ENCODE data around the gene WFDC2.
A peak's percentile ranks its signal among the peaks of the same experiment; 100 is the strongest.

Gene WFDC2

DNA sequence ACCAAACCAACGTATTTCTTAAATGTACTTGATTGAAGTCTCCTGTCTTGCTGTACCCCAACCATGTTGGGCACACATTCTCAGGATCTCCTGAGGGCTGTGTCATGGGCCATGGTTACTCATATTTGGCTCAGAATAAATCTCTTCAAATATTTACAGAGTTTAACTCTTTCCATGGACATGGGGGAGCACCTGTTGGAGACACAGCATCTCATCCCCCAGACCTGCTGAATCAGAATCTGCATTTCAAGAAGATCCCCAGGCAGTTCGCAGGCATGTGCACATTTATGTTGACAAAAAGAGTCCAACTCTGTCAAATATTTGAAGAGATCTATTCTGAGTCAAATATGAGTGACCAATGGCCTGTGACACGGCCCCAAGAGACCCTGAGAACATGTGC lies 29.1 kb upstream of the WFDC2 start:
- DNase-seq (ENCODE audit: low spot score) = no peak
- in situ Hi-C loops (cut with MboI; ENCODE audit: low sequenced_read_pairs, unreplicated experiment) = loop anchor here (10.0 kb wide), 1 partner anchor 66 kb away; the partner anchor contains the start of gene TP53TG5
- TF ChIP-seq, protein P1, sequence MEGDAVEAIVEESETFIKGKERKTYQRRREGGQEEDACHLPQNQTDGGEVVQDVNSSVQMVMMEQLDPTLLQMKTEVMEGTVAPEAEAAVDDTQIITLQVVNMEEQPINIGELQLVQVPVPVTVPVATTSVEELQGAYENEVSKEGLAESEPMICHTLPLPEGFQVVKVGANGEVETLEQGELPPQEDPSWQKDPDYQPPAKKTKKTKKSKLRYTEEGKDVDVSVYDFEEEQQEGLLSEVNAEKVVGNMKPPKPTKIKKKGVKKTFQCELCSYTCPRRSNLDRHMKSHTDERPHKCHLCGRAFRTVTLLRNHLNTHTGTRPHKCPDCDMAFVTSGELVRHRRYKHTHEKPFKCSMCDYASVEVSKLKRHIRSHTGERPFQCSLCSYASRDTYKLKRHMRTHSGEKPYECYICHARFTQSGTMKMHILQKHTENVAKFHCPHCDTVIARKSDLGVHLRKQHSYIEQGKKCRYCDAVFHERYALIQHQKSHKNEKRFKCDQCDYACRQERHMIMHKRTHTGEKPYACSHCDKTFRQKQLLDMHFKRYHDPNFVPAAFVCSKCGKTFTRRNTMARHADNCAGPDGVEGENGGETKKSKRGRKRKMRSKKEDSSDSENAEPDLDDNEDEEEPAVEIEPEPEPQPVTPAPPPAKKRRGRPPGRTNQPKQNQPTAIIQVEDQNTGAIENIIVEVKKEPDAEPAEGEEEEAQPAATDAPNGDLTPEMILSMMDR (IDR thresholded peaks at IDR 0.05; ENCODE audit: borderline replicate concordance, control extremely low read depth, extremely low read depth, insufficient read depth, missing control alignments) = no peak

- TF ChIP-seq, protein P1 (IDR thresholded peaks at IDR 0.05; ENCODE audit: borderline replicate concordance, control extremely low read depth, extremely low read depth, insufficient read depth, missing control alignments) = no peak
- no peak for DNase-seq (ENCODE audit: low spot score)
- in situ Hi-C loops (cut with MboI; ENCODE audit: low sequenced_read_pairs, unreplicated experiment) = loop anchor here (10.0 kb wide), 1 partner anchor 66 kb away; the partner anchor contains the start of gene TP53TG5
Observed at GRCh38 chr20:45440891-45441685, 28.5 kb upstream of the WFDC2 start.

- DNase-seq (ENCODE audit: low spot score) = no peak
- TF ChIP-seq, protein P1 (IDR thresholded peaks at IDR 0.05; ENCODE audit: borderline replicate concordance, control extremely low read depth, extremely low read depth, insufficient read depth, missing control alignments) = no peak
- in situ Hi-C loops (cut with MboI; ENCODE audit: low sequenced_read_pairs, unreplicated experiment) = loop anchor here (10.0 kb wide), 1 partner anchor 67 kb away; the partner anchor contains the start of gene TP53TG5
Observed at GRCh38 chr20:45441746-45442145, 27.8 kb upstream of the WFDC2 start.

- no peak for DNase-seq (ENCODE audit: low spot score)
- TF ChIP-seq, protein P1 (IDR thresholded peaks at IDR 0.05; ENCODE audit: borderline replicate concordance, control extremely low read depth, extremely low read depth, insufficient read depth, missing control alignments) = no peak
- in situ Hi-C loops (cut with MboI; ENCODE audit: low sequenced_read_pairs, unreplicated experiment) = loop anchor here (10.0 kb wide), 1 partner anchor 69 kb away; the partner anchor contains the start of gene TP53TG5
Observed at GRCh38 chr20:45444050-45444449, 25.5 kb upstream of the WFDC2 start.

DNA sequence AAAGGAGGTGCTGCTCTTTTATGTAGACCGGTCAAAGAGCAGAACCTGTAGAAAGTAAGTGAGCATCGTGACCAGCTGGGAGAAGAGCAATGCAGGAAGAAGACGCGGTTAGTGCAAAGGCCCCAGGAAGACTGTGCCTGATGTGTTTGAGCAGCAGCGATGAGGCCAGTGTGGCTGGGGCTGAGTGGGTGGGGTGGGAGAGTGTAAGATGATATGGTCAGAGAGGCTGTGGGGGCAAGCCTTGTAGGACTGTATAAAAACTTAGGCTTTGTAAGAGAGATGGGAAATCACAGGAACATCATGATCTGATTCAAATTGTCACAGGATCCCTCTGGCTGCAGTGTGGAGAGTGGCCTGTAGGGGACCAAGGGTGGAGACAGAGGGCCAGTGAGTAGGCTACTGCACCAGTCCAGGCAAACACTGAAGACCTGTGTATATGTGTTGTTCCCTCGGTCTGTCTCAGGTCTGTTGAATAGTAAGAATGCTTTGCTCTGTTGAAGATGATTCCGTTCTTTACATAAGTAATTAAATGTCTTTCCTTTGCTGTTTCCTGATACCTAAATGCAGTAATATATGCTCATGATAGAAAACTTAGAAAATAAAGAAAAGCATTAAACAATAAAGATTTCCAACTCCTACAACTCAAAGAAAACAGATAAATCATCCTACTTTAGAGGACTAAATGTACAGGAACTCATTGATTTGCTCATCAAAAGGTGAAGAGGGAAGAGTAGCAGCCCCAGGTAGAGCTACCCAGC lies 23.6 kb upstream of the WFDC2 start:
- TF ChIP-seq, protein P1 (IDR thresholded peaks at IDR 0.05; ENCODE audit: borderline replicate concordance, control extremely low read depth, extremely low read depth, insufficient read depth, missing control alignments) = peak; percentile 65
- in situ Hi-C loops (cut with MboI; ENCODE audit: low sequenced_read_pairs, unreplicated experiment) = loop anchor here (10.0 kb wide), 1 partner anchor 71 kb away; the partner anchor contains the start of gene TP53TG5
- DNase-seq (ENCODE audit: low spot score) = peak; percentile 50

- in situ Hi-C loops (cut with MboI; ENCODE audit: low sequenced_read_pairs, unreplicated experiment) = loop anchor here (10.0 kb wide), 1 partner anchor 73 kb away; the partner anchor contains the start of gene TP53TG5
Observed at GRCh38 chr20:45448270-45448669, 21.3 kb upstream of the WFDC2 start.

More at GRCh38 chr20:45448270-45448669, 21.3 kb upstream of the WFDC2 start:
- TF ChIP-seq, protein P1 (IDR thresholded peaks at IDR 0.05; ENCODE audit: borderline replicate concordance, control extremely low read depth, extremely low read depth, insufficient read depth, missing control alignments) = no peak
- no peak for DNase-seq (ENCODE audit: low spot score)
